Measurements from ENCODE around the gene MAST4. TPM values are rescaled to one million over a fixed set of nuclear protein-coding genes. Genes with fewer than 3 reads are reported as not detected.

Gene MAST4
- total and polyA plus RNA-seq, 2 of the 13 experiments (the other 11 are each of a cell fraction or from before 2014, with no cell fraction given) = 3.4 to 3.7 TPM

DNA sequence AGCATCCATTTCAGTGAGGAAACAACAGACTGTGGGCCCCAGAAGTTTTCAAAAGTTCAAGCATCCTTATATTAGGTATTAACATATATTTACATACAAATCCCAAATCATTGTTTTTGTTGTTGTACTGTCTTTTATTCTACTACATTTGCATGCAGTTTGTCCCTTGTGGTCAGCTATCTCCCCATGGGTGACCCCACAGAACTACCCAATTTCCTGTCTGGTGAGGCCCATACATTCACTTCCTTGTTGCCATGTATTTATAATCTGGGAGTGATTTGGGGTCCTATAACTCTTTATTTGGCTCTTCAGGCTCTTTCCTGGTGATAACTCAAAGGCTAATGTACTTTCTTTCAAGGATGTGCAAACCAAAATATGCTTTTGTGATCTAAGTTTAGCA, 603.7 kb downstream of the MAST4 start:
- Histone ChIP-seq H3K4me1 (ENCODE audit: insufficient read depth, low read length) (no peaks in the 10 kb centered on the region), H3K4me2 (ENCODE audit: low read depth, low read length) (no peak overlapping the region), H4K20me1 (ENCODE audit: insufficient read depth, low read length) (no peaks in the 10 kb centered on the region), H3K27ac (ENCODE audit: extremely low read length, insufficient read depth, low read length) (no peak overlapping the region), H3K9me3 (ENCODE audit: low read length) (no peaks in the 10 kb centered on the region; the same call in 1 of the 2 replicates), H3K79me2 (ENCODE audit: insufficient read depth, low read length) (no peaks in the 10 kb centered on the region), H3K36me3 (replicated peaks in 1 of 2; ENCODE audit: control insufficient read depth in 1 of 2, insufficient read depth in 2 of 2, low read length in 2 of 2) (no peaks in the 10 kb centered on the region), H2AFZ (ENCODE audit: low read length) (no peak overlapping the region), H3K4me3 (replicated peaks in 1 of 3; ENCODE audit: insufficient read depth in 1 of 3, low read depth in 2 of 3, low read length in 3 of 3) (no peak overlapping the region), H3K9ac (ENCODE audit: insufficient read depth, low read depth, low read length) (no peak overlapping the region), H3K27me3 (ENCODE audit: control insufficient read depth in 1 of 2, insufficient read depth in 2 of 2, low read length in 2 of 2) (no peaks in the 10 kb centered on the region)
- FAIRE-seq (no peak), DNase-seq (ENCODE audit: low spot score) (no peak), ATAC-seq (no peak)
- intact Hi-C loops (cut with micrococcal nuclease; ENCODE audit: unreplicated experiment) = loop anchor here (5.0 kb wide), 1 partner anchor 883 kb away; no protein-coding TSS in a partner anchor
- no TSS peak for BruUV-seq (replicated peaks)
- POLR2A ChIA-PET = no interaction called here
- in situ Hi-C loops (cut with HindIII; ENCODE audit: extremely low pct_ligation_motif_present, low pct_unique_long_range_greater_than_20kb) = loop anchor here (10.0 kb wide), 1 partner anchor 215 kb away; no protein-coding TSS in a partner anchor
- no peak for TF ChIP-seq TFE3 (CRISPR knock-in tag; IDR thresholded peaks at IDR 0.05)
- no peak for TF ChIP-seq ZNF589 (CRISPR knock-in tag; conservative IDR thresholded peaks at IDR 0.05)
- no peak for TF ChIP-seq EED (CRISPR knock-in tag; IDR thresholded peaks at IDR 0.05)
- CTCF ChIA-PET (ENCODE audit: low intra/inter-chr PET ratio, low total read pairs) = no interaction called here

DNA sequence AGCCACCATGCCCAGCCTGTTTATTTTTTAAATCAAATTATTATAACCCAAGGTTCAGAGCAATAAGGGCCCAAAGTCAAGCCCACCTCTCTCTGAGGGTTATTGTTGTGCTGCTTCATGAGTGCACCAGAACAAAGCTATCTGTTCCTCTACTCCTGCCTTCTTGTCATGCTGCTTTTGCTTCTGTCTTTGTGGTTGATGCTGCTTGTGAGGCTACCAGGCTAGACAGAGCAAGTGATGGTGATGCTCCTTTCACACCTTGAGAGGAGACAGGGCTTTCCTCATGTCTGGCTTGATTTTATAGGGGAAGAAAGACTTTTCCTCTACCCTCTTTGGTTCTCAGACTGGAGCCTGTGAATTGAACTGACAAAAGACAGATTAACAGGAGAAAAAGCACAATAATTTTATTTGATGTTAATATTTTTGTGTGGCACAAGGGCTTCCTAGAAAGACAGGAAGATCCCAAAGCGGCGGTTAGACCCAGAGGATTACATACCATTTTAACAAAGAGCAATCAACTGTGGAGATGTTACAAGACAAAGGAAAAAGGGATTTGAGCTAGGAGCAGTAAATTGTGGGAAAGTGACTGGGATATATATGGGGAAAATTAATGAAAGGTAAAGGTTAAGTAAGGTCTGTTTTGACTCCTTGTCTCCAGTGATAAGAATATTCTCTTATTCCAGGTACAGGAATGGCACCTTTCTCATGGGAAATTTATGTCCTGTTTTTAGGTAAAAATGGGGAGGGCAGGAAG, 604.8 kb downstream of the MAST4 start:
- Histone ChIP-seq H3K4me2 (ENCODE audit: low read depth, low read length) (no peak overlapping the region), H2AFZ (ENCODE audit: low read length) (no peak overlapping the region), H3K36me3 (replicated peaks in 1 of 2; ENCODE audit: control insufficient read depth in 1 of 2, insufficient read depth in 2 of 2, low read length in 2 of 2) (no peaks in the 10 kb centered on the region), H3K27me3 (ENCODE audit: control insufficient read depth in 1 of 2, insufficient read depth in 2 of 2, low read length in 2 of 2) (no peaks in the 10 kb centered on the region), H3K79me2 (ENCODE audit: insufficient read depth, low read length) (no peaks in the 10 kb centered on the region), H3K27ac (ENCODE audit: extremely low read length, insufficient read depth, low read length) (no peak overlapping the region), H4K20me1 (ENCODE audit: insufficient read depth, low read length) (no peaks in the 10 kb centered on the region), H3K4me1 (ENCODE audit: insufficient read depth, low read length) (no peaks in the 10 kb centered on the region), H3K4me3 (replicated peaks in 1 of 3; ENCODE audit: insufficient read depth in 1 of 3, low read depth in 2 of 3, low read length in 3 of 3) (no peak overlapping the region), H3K9ac (ENCODE audit: insufficient read depth, low read depth, low read length) (no peak overlapping the region), H3K9me3 (ENCODE audit: low read length) (no peaks in the 10 kb centered on the region; the same call in 1 of the 2 replicates)
- in situ Hi-C loops (cut with HindIII; ENCODE audit: extremely low pct_ligation_motif_present, low pct_unique_long_range_greater_than_20kb) = loop anchor here (10.0 kb wide), 1 partner anchor 216 kb away; no protein-coding TSS in a partner anchor
- FAIRE-seq (no peak), ATAC-seq (no peak), DNase-seq (ENCODE audit: low spot score) (no peak)
- 57% methylated on average over 2 of the region's 2 CpGs for WGBS (ENCODE audit: low lambda C conversion rate)
- ChIA-PET CTCF (ENCODE audit: low intra/inter-chr PET ratio, low total read pairs) (no interaction called here), POLR2A (no interaction called here)
- intact Hi-C loops (cut with micrococcal nuclease; ENCODE audit: unreplicated experiment) = loop anchor here (5.0 kb wide), 1 partner anchor 884 kb away; no protein-coding TSS in a partner anchor
- no TSS peak for BruUV-seq (replicated peaks)
- TF ChIP-seq ARID4A (CRISPR knock-in tag; IDR thresholded peaks at IDR 0.05; ENCODE audit: borderline replicate concordance) (no peak), ZNF234 (CRISPR knock-in tag; conservative IDR thresholded peaks at IDR 0.05) (no peak), RFXAP (CRISPR knock-in tag; IDR thresholded peaks at IDR 0.05; ENCODE audit: borderline replicate concordance) (no peak), CBX2 (IDR thresholded peaks at IDR 0.05; ENCODE audit: low read depth, low read length) (no peak), CBX2 (CRISPR knock-in tag; IDR thresholded peaks at IDR 0.05; ENCODE audit: low read depth) (no peak), ZFP90 (CRISPR knock-in tag; IDR thresholded peaks at IDR 0.05; ENCODE audit: borderline replicate concordance) (no peak), SMC3 (IDR thresholded peaks at IDR 0.05; ENCODE audit: low read length) (no peak)

All from HepG2 (cell line).